Measurements from ENCODE around the gene PTN.
"Not testable (repeated sequence)": the region's sequence is repeated elsewhere in the genome, so short reads cannot be mapped to it uniquely, and the experiment has no call there.

Gene PTN

DNA sequence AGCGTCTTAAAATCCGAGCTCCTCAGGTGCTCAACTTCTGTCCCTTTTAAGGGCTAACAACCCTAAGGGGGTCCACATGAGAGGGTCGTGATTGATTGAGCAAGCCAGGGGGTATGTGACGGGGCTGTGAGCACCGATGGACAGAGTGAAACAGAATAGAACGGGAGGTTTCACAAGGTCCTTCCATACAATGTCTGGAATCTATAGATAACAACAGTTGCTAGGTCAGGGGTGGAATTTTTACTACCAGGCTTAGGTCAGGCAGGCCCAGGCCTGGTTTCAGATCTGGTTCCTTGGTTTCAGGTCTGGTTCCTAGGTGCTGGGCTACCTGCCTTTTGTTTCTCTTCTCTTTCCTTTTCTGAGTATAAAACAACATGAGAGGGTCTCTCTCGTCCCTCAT, 80.9 kb downstream of the PTN start:
- no peak for ATAC-seq
- H3K4me3 Mint-ChIP-seq, result no peak overlapping the region
- peaks cover 5% of the 10 kb centered on the region for H3K9me3 Mint-ChIP-seq
- no peaks in the 10 kb centered on the region for H3K27me3 Mint-ChIP-seq
- no peak overlapping the region for H3K27ac Mint-ChIP-seq
- H3K36me3 Mint-ChIP-seq (ENCODE audit: low read depth), result no peaks in the 10 kb centered on the region
- H3K4me1 Mint-ChIP-seq, result no peaks in the 10 kb centered on the region
- no peak for DNase-seq

DNA sequence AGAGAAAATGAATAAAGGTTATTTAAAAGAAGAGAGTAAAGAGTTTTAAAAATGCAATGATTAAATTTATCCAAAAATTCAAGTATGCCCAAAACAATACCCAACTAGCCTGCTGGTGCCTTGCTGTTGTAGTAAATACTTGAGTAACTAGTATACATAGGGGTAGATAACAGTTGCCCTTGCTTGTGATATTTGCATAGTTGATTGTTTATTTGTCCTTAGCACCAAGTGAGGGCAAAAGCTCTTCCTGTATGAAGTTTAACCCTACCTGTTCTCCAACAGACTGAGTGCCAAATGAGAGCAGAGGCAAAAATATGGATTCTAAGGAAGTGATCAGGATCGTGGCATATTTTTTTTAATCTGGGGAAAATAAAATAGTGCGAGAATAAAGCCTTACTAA, 85.0 kb downstream of the PTN start:
- Mint-ChIP-seq H3K36me3 (ENCODE audit: low read depth) (no peaks in the 10 kb centered on the region), H3K27ac (no peak overlapping the region), H3K9me3 (peaks cover 4% of the 10 kb centered on the region), H3K4me3 (no peak overlapping the region), H3K27me3 (no peaks in the 10 kb centered on the region), H3K4me1 (no peaks in the 10 kb centered on the region)
- DNase-seq, result no peak
- ATAC-seq, result no peak

DNA sequence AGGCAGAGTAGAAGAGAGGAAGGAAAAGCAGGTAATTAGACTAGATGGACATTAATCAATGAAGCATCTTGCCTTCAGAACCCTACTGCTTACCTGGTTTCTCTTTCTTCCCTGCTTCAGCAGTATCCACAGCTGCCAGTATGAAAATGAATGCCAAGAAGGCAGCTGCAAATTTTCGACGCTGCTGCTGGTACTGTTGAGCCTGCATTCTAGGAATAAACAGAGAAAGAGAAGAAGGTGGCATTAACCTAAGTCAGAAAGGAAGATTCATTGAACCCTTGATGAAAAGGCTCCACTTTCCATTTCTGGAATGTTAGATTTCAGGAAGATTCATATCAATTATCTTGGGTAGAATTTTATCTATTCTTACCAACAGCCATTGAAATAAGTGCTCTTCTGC, 88.8 kb downstream of the PTN start:
- DNase-seq, result no peak
- H3K36me3 Mint-ChIP-seq (ENCODE audit: low read depth), result no peaks in the 10 kb centered on the region
- no peak overlapping the region for H3K27ac Mint-ChIP-seq
- H3K9me3 Mint-ChIP-seq, result peaks cover 4% of the 10 kb centered on the region
- no peaks in the 10 kb centered on the region for H3K4me1 Mint-ChIP-seq
- no peak for ATAC-seq
- no peak overlapping the region for H3K4me3 Mint-ChIP-seq
- H3K27me3 Mint-ChIP-seq, result no peaks in the 10 kb centered on the region

DNA sequence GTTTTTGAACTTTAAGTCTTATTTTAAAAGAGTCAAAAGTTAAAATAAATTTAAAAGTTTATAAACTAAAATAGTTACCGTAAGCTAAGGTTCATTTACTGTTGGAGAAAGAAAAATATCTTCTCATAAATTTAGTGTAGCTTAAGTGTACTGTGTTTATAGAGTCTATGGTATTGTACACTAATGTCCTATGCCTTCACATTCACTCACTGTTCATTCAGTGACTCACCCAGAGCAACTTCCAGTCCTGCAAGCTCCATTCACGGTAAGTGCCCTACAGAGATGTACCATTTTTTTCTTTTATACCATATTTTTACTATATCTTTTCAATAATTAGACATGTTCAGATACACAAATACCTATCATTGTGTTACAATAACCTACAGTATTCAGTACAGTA, 97.6 kb downstream of the PTN start:
- no peak for DNase-seq
- no peak overlapping the region for H3K27ac Mint-ChIP-seq
- H3K4me3 Mint-ChIP-seq, result no peak overlapping the region
- no peaks in the 10 kb centered on the region for H3K36me3 Mint-ChIP-seq (ENCODE audit: low read depth)
- no peaks in the 10 kb centered on the region for H3K4me1 Mint-ChIP-seq
- H3K27me3 Mint-ChIP-seq, result no peaks in the 10 kb centered on the region
- no peak for ATAC-seq
- H3K9me3 Mint-ChIP-seq, result peaks cover 1% of the 10 kb centered on the region

DNA sequence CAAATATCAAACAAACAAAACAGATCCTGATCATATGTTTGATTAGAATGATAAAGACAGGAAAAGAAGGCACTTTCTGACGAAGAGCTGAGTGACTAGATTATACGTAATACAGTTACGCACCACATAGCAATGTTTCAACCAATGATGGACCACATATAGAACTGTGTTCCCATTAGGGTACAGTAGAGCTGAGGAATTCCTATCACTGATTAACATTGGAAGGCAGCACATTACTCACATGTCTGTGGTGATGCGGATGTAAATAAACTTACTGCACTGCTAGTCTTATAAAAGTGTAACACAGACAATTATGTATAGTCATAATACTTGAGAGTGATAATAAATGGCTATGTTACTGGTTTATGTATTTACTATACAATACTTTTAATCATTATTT, 98.3 kb downstream of the PTN start:
- H3K4me1 Mint-ChIP-seq, result no peaks in the 10 kb centered on the region
- DNase-seq, result no peak

DNA sequence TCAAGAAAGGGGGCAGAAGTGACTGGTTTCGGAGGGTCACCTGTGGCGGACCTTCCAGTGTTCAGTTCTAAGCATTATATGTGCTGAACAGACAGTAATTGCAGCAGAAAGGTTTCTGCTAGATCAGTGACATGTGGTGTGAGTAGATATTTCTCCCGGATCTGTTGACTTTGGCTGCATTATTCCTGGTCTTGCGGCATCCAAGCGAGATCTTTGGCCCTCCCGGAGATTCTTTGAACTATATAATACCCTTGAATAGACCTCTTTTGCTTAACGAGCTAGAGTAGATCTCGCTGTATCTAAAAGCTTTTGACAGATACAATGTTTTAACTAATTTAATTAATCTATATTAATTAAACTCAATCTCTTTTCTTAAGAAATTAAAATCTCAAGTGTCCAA, 99.8 kb downstream of the PTN start:
- no peaks in the 10 kb centered on the region for H3K4me1 Mint-ChIP-seq
- peaks cover 3% of the 10 kb centered on the region for H3K9me3 Mint-ChIP-seq
- no peak overlapping the region for H3K4me3 Mint-ChIP-seq
- H3K27me3 Mint-ChIP-seq, result no peaks in the 10 kb centered on the region
- no peak for ATAC-seq
- H3K27ac Mint-ChIP-seq, result no peak overlapping the region
- H3K36me3 Mint-ChIP-seq (ENCODE audit: low read depth), result no peaks in the 10 kb centered on the region
- no peak for DNase-seq

More for the DNA sequence above, 98.3 kb downstream of the PTN start:
- Mint-ChIP-seq H3K27ac (no peak overlapping the region), H3K4me3 (no peak overlapping the region), H3K36me3 (ENCODE audit: low read depth) (no peaks in the 10 kb centered on the region), H3K27me3 (no peaks in the 10 kb centered on the region), H3K9me3 (peaks cover 3% of the 10 kb centered on the region)
- no peak for ATAC-seq

DNA sequence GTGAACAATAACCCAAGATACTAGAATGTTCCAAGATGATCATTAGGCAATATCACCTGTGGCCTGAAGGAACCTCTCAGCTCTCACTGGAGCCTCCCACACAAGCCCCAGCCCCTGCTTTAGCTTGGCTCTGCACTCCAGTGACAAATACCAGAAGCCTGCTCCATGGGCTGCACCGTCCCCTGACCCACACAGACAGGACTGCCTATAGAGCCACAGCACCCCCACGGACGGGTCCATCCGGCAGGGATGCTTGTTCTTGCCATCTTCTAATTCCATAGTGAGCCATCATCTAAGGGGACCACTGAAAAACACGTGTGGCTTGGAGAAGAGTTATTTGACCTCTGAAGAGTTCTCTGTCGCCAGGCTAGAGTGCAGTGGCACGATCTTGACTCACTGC, 100.9 kb downstream of the PTN start:
- H3K4me1 Mint-ChIP-seq, result no peaks in the 10 kb centered on the region
- H3K4me3 Mint-ChIP-seq, result no peak overlapping the region
- peaks cover 3% of the 10 kb centered on the region for H3K9me3 Mint-ChIP-seq
- DNase-seq, result no peak
- no peak overlapping the region for H3K27ac Mint-ChIP-seq
- ATAC-seq, result no peak
- H3K27me3 Mint-ChIP-seq, result no peaks in the 10 kb centered on the region
- H3K36me3 Mint-ChIP-seq (ENCODE audit: low read depth), result no peaks in the 10 kb centered on the region

DNA sequence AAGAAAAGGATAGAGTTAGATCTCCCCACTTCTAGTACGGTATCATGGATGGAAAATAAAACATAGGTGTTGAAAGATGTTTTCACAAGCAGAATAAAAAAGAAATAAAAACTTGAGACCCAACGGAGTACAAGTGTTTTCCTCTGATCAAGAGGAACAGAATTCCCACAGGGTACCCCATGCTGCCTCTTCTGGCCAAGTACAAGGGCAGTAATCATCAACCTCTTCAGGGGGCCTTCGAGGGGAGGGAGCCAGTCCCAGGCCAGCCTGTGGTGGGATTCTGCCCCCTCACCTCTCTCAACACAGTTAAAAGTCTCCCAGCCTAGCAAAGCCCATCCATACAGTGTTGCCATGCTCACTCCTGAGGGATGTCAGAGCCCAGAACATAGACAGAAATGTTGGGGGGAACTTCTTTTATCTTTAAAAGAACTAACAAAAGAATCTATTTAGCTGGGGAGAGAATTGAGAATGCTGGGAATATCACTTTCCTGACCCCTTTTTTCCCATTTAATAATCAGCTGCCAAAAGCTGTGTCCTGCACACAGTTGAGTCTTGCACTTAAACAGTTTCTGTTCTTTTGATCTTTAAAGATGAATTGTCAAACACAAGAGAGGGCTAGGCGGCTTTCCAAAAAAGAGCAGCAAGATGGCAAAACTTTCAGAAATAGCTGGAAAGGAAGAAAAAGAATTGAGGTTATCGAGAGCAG, 101.7 kb downstream of the PTN start:
- H3K36me3 Mint-ChIP-seq (ENCODE audit: low read depth), result no peaks in the 10 kb centered on the region
- no peak overlapping the region for H3K27ac Mint-ChIP-seq
- no peak for ATAC-seq

DNA sequence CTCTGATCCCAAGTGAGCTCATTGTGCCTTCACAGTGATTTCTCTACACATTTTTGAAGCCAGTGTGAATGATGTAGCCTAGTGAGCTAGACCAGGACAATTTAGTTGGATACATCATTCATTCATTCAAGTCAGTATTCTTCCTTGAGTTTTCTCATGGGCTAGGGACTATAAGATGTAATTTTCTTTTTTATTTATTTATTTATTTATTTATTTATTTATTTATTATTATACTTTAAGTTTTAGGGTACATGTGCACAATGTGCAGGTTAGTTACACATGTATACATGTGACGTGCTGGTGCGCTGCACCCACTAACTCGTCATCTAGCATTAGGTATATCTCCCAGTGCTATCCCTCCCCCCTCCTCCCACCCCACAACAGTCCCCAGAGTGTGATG, 104.3 kb downstream of the PTN start:
- H3K4me1 Mint-ChIP-seq; H3K36me3 Mint-ChIP-seq (ENCODE audit: low read depth); DNase-seq; H3K9me3 Mint-ChIP-seq; H3K27ac Mint-ChIP-seq; H3K27me3 Mint-ChIP-seq; ATAC-seq; H3K4me3 Mint-ChIP-seq: not testable (repeated sequence)

More for the DNA sequence above, 101.7 kb downstream of the PTN start:
- no peaks in the 10 kb centered on the region for H3K4me1 Mint-ChIP-seq
- no peaks in the 10 kb centered on the region for H3K27me3 Mint-ChIP-seq
- peaks cover 3% of the 10 kb centered on the region for H3K9me3 Mint-ChIP-seq
- DNase-seq, result no peak
- no peak overlapping the region for H3K4me3 Mint-ChIP-seq

DNA sequence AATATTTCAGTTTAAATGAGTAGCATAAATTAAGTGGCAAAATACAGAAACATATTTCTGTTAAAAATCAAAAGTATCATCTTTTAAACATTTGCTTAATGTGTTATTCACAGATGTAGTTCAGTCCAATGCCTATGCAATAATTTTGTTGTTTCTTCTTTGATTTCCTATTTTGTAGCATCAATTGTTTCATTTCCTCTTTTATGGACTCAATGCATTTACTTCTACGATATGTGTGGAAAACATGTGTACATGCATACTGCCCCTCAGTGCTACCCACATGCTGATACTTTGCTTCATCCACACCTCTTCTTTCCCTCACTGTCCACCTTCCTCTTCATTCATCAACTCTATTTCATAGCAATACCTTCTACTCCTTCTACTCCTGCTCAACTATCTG, 108.1 kb downstream of the PTN start:
- Mint-ChIP-seq H3K27me3 (no peaks in the 10 kb centered on the region), H3K36me3 (ENCODE audit: low read depth) (no peaks in the 10 kb centered on the region), H3K4me1 (no peaks in the 10 kb centered on the region), H3K27ac (no peak overlapping the region), H3K4me3 (no peak overlapping the region), H3K9me3 (peaks cover 8% of the 10 kb centered on the region)
- DNase-seq, result no peak
- no peak for ATAC-seq

DNA sequence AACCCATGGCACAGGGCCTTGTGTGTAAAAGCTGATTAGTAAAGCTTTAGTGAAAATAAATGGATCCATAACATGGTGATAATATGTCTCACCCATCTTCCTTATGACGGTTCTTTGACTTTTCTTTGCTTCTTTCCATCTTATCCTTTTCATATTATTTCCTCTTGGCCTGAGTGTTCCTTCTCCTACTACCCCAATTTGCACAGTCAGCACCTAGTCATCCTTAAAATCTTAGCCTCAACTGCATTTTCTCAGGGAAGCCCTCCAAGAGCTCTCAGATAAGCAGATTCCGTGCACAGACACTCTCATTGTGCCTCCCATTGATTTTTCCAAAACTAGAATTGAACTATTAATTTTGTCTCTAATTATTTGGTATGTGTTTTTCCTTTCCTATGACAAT, 112.4 kb downstream of the PTN start:
- H3K9me3 Mint-ChIP-seq, result peaks cover 8% of the 10 kb centered on the region
- no peak overlapping the region for H3K4me3 Mint-ChIP-seq
- DNase-seq (no peak), ATAC-seq (no peak)
- no peak overlapping the region for H3K27ac Mint-ChIP-seq
- no peaks in the 10 kb centered on the region for H3K4me1 Mint-ChIP-seq
- no peaks in the 10 kb centered on the region for H3K27me3 Mint-ChIP-seq
- H3K36me3 Mint-ChIP-seq (ENCODE audit: low read depth), result no peaks in the 10 kb centered on the region

DNA sequence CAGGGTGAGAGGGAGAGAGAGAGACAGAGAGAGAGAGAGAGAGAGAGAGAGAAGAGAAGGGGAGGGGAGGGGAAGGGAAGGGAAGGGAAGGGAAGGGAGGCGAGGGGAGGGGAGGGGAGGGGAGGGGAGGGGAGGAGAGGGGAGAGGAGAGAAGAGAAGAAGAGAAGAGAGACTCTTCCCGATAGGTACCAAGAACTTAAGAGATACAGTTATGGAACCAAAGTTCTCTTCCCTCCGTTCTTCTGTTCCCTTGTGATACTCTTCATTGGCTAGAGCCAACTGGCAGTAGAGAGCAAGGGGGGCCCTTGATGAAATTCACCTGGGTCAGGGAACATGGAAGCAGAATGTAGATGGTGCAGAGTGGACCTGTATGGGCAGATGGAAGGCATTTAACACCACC, 122.1 kb downstream of the PTN start:
- Mint-ChIP-seq H3K9me3 (peaks cover 14% of the 10 kb centered on the region), H3K4me3 (no peak overlapping the region), H3K27me3 (no peaks in the 10 kb centered on the region), H3K27ac (no peak overlapping the region), H3K4me1 (no peaks in the 10 kb centered on the region), H3K36me3 (ENCODE audit: low read depth) (no peaks in the 10 kb centered on the region)
- DNase-seq (no peak), ATAC-seq (no peak)

DNA sequence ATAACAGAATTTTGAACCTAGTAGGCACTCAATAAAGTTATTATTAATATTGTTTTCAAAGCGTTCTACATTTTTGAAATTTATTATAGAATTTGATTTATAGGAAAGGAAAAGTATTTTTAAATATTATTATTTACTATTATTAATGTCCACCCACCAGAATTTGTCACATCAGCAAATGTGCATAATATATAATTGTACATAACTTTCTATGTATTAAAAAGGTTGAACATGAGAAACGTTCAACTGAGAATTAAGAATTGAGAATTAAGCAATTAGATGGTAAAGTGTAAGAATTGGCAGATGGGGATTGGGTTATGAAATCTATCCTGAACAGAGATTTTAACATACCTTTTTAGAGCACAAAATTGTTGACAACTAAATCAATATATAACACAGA, 129.8 kb downstream of the PTN start:
- Mint-ChIP-seq H3K9me3 (peaks cover 26% of the 10 kb centered on the region), H3K4me1 (no peaks in the 10 kb centered on the region), H3K27ac (no peak overlapping the region), H3K4me3 (no peak overlapping the region), H3K36me3 (ENCODE audit: low read depth) (no peaks in the 10 kb centered on the region), H3K27me3 (no peaks in the 10 kb centered on the region)
- DNase-seq, result no peak
- no peak for ATAC-seq

DNA sequence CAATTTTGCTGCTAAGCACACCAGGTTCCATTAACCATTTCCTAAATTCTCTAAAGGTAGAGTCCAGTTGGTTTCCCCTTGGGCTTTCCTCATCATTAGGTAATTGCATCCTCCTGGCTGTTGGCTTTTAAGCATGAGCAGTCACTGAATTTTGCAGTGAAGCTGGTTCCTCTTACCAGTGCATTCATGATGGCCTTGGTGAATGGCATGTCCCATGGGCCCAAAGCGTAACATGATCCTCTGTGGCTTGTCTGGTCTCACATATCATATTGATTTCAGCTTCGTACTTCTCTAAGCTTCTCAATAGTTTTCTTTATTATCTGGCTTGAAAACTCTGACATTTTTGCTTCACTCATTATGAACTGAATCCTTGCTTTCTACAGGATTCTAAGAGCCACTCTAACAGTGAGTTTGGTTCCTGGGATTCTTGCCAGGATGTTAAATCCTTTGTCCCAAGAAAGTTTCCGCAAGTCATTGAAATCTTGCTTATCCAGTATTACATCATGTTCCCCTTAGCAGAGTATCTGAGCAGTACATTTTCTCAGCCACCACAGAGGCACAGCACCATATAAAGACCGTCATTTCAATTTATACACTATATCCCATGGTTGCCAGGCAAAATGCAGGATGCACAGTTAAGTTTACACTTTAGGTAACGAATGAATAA, 134.2 kb downstream of the PTN start:
- Mint-ChIP-seq H3K27me3 (no peaks in the 10 kb centered on the region), H3K4me3 (no peak overlapping the region), H3K36me3 (ENCODE audit: low read depth) (no peaks in the 10 kb centered on the region), H3K4me1 (no peaks in the 10 kb centered on the region), H3K27ac (no peak overlapping the region), H3K9me3 (peaks cover 5% of the 10 kb centered on the region)
- no peak for DNase-seq
- ATAC-seq, result no peak

DNA sequence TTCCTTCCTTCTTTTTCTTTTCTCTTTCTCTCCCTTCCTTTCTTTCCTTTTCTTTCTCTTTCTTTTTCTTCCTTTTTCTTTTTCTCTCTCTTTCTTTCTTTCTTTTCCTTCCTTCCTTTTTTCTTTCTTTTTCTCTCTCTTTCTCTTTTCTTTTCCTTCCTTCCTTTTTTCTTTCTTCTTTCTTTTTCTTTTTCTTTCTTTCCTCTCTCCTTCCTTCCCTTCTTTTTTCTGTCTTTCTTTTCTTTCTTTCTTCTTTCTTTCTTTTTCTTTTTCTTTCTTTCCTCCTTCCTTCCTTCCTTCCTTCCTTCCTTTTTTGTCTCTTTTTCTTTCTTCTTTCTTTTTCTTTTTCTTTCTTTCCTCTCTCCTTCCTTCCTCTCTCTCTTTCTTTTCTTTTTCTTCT, 136.8 kb downstream of the PTN start:
- Mint-ChIP-seq H3K9me3 (peaks cover 9% of the 10 kb centered on the region), H3K4me1 (no peaks in the 10 kb centered on the region), H3K36me3 (ENCODE audit: low read depth) (no peaks in the 10 kb centered on the region), H3K4me3 (no peak overlapping the region), H3K27ac (no peak overlapping the region), H3K27me3 (no peaks in the 10 kb centered on the region)
- DNase-seq, result no peak
- no peak for ATAC-seq

DNA sequence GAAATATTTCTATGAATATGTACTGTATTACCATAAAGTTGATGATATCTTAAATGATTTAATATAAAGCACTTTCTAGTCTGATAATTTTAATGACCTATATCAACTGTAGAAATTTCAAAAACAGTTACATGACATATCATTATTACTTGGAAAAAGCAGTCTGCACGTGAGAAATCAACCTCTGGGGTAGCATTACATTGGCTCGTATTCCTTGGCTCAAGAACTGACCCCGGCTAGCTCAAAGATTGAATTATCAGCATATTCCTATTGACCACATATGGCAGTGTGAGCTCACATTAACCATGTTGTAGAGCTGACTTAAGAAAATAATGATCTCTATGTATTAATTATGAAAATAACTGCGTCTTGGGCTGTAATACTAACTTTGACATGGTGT, 139.3 kb downstream of the PTN start:
- Mint-ChIP-seq H3K27me3 (no peaks in the 10 kb centered on the region), H3K36me3 (ENCODE audit: low read depth) (no peaks in the 10 kb centered on the region), H3K9me3 (peaks cover 9% of the 10 kb centered on the region), H3K27ac (no peak overlapping the region), H3K4me3 (no peak overlapping the region), H3K4me1 (no peaks in the 10 kb centered on the region)
- no peak for ATAC-seq
- no peak for DNase-seq
